ENCODE results near the gene SYVN1. TPM values are rescaled to one million over a fixed set of nuclear protein-coding genes. Genes with fewer than 3 reads are reported as not detected.

The SYVN1 gene
- total RNA-seq, 1 donor from 2014 or later: 14.8 TPM

- no peak overlapping the region for H3K4me3 ChIP-seq (ENCODE audit: low read depth, low read length)
- TF ChIP-seq CTCF (conservative IDR thresholded peaks at IDR 0.05; ENCODE audit: low read depth, low read length): no peak
- DNase-seq (ENCODE audit: low read depth): no peak
Observed at GRCh38 chr11:65163684-65164083, 29.4 kb upstream of the SYVN1 start.

GRCh38 chr11:65160643-65161042 is 26.3 kb upstream of the SYVN1 start:
- TF ChIP-seq CTCF (conservative IDR thresholded peaks at IDR 0.05; ENCODE audit: low read depth, low read length): no peak
- DNase-seq (ENCODE audit: low read depth): no peak
- no peak overlapping the region for H3K4me3 ChIP-seq (ENCODE audit: low read depth, low read length)

- no peak overlapping the region for H3K4me3 ChIP-seq (ENCODE audit: low read depth, low read length)
- no peak for TF ChIP-seq CTCF (conservative IDR thresholded peaks at IDR 0.05; ENCODE audit: low read depth, low read length)
- DNase-seq (ENCODE audit: low read depth): no peak
Observed at GRCh38 chr11:65159012-65159411, 24.7 kb upstream of the SYVN1 start.

- no peak for TF ChIP-seq CTCF (conservative IDR thresholded peaks at IDR 0.05; ENCODE audit: low read depth, low read length)
- no peak overlapping the region for H3K4me3 ChIP-seq (ENCODE audit: low read depth, low read length)
- DNase-seq (ENCODE audit: low read depth): no peak
Observed at GRCh38 chr11:65157336-65157735, 23.0 kb upstream of the SYVN1 start.

- DNase-seq (ENCODE audit: low read depth): no peak
- H3K4me3 ChIP-seq (ENCODE audit: low read depth, low read length): no peak overlapping the region
- TF ChIP-seq CTCF (conservative IDR thresholded peaks at IDR 0.05; ENCODE audit: low read depth, low read length): no peak
Observed at GRCh38 chr11:65156926-65157325, 22.6 kb upstream of the SYVN1 start.

GRCh38 chr11:65156256-65156655 is 21.9 kb upstream of the SYVN1 start:
- no peak for TF ChIP-seq CTCF (conservative IDR thresholded peaks at IDR 0.05; ENCODE audit: low read depth, low read length)
- H3K4me3 ChIP-seq (ENCODE audit: low read depth, low read length): no peak overlapping the region
- DNase-seq (ENCODE audit: low read depth): no peak

GRCh38 chr11:65152122-65152521 is 17.8 kb upstream of the SYVN1 start:
- H3K4me3 ChIP-seq (ENCODE audit: low read depth, low read length): no peak overlapping the region
- TF ChIP-seq CTCF (conservative IDR thresholded peaks at IDR 0.05; ENCODE audit: low read depth, low read length): no peak
- no peak for DNase-seq (ENCODE audit: low read depth)
